Stomach (tissue), 9 donors: ENCODE results near the gene COG5. TPM values are rescaled to one million over a fixed set of nuclear protein-coding genes. Genes with fewer than 3 reads are reported as not detected.
A peak's percentile ranks its signal among the peaks of the same experiment; 100 is the strongest.

Source experiments
- DNase-seq, 2 donors: peaks; one replicate each; pipeline versions ENCODE4 v3.0.0 to v3.0.0-alpha.2; 2013 to 2019
- H3K27ac ChIP-seq, 5 donors: fragments of 200-600 bp in 4 of 5; sonication (generic) in 4 of 5; one replicate each; pipeline ENCODE4 v1.5.1; 2013 to 2019; ENCODE audit warnings: mild to moderate bottlenecking in 1 of 5, moderate library complexity in 1 of 5
- H3K27me3 ChIP-seq, 3 donors: fragments of 200-600 bp; sonication (generic); one replicate each; pipeline ENCODE4 v1.5.1; 2017 to 2019; ENCODE audit warnings: mixed run types in 1 of 3
- H3K36me3 ChIP-seq, 4 donors: fragments of 200-600 bp; sonication (generic); 1 replicate in 3 of 4; 2 replicates in 1 of 4; pipeline ENCODE4 v1.5.1; 2016 to 2019
- H3K4me1 ChIP-seq, 4 donors: fragments of 200-600 bp; sonication (generic); one replicate each; pipeline ENCODE4 v1.5.1; 2016 to 2019
- H3K4me3 ChIP-seq, 4 donors: fragments of 200-600 bp; sonication (generic) in 3 of 4; one replicate each; pipeline ENCODE4 v1.5.1; 2016 to 2019; ENCODE audit warnings: mild to moderate bottlenecking in 1 of 4
- H3K9me3 ChIP-seq, 4 donors: fragments of 200-600 bp; sonication (generic); one replicate each; pipeline ENCODE4 v1.5.1; 2016 to 2019
- EP300 ChIP-seq: sonication (generic); formaldehyde crosslinking; IDR thresholded peaks from one replicate; pipeline ENCODE4 v1.6.1; 2017; ENCODE audit warnings: antibody characterized with exemption
- POLR2A ChIP-seq, 4 donors: fragments of 450-650 bp; IDR thresholded peaks; one replicate each; pipeline ENCODE4 v1.6.1; 2016; ENCODE audit warnings: antibody characterized with exemption in 4 of 4, control low read depth in 2 of 4, mild to moderate bottlenecking in 1 of 4, moderate library complexity in 1 of 4
- POLR2AphosphoS5 ChIP-seq, 3 donors: sonication (generic); formaldehyde crosslinking; IDR thresholded peaks; one replicate each; pipeline ENCODE4 v1.6.1; 2016; ENCODE audit warnings: antibody characterized with exemption in 3 of 3
- WGBS, 5 donors: extraction: QIAGEN DNeasy Blood & Tissue Kit in 3 of 5; methylation state at CpG; one replicate each; pipeline versions ENCODE4 v1.1.5 to v1.1.7; 2013 to 2018; 5-methylcytosine and 5-hydroxymethylcytosine counted together
- intact Hi-C: fragments of 100-400 bp; cut with DNase I; formaldehyde crosslinking; loops from one replicate; pipeline ENCODE4 v1.15.1; 2023; ENCODE audit warnings: low total_unique reads
- polyA plus RNA-seq, 3 donors: library from polyadenylated mRNA; stranded (reverse); fragments of 200-250 nt; gene quantifications; one replicate each; pipeline ENCODE4 v1.2.3, GENCODE V29; 2013
- total RNA-seq, 5 donors: library from RNA; depleted of rRNA; stranded (reverse); fragments of >200 nt; gene quantifications; one replicate each; pipeline versions ENCODE4 v1.1.0 to v1.2.3, GENCODE V29; 2014 to 2016
- TF ChIP-seq, protein P1 (sequence below), 7 experiments: fragments of 450-650 bp in 4 of 7; fragments of 200-600 bp in 3 of 7; sonication (generic) in 3 of 7; IDR thresholded peaks; one replicate each; pipeline ENCODE4 v1.5.1; 2016 to 2019; ENCODE audit warnings: antibody characterized with exemption in 7 of 7, control low read depth in 2 of 7, mild to moderate bottlenecking in 1 of 7
- donor health status: healthy with polysubstance abuse.
- donor health status: Bipolar disorder and iron deficiency.
- donor health status: healthy.

COG5 gene
- total and polyA plus RNA-seq, 8 donors = 5.2 to 285 (median 17.1) TPM

DNA sequence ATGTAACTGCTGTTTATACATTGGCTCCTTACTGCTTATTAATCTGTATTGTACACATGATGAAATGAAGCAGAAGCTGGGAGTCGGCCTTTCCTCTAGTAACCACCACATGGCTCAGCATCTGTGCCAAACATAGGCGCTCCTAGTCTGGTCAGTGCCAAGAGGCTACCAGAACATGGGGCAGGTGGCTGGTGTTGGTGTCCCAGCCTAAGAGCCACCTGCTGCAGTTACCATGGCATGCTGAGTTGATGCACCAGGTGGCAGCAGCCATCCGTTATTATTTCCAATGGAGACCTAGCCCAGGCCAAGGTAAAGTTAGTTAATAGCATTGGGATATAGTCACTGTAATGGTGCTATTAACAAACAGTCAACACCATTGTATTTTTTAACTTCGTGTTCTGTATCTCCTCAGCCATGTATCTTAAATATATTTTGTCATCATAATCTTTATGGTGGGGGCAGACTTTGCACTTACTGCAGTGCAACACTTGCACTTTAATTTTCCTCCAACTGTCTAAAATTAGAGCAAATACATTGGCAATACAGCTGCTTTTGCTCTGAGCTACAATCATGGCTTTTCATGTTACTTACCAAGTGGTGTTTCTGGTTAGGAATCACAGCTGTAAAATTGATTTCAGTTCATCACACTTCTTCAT, 361.8 kb downstream of the COG5 start:
- Histone ChIP-seq H3K27me3 (no peaks in the 10 kb centered on the region), H3K9me3 (no peaks in the 10 kb centered on the region), H3K36me3 (peaks cover 38 to 100% (median 99%) of the 10 kb centered on the region in 4 donors), H3K27ac (no peak overlapping the region), H3K4me3 (no peak overlapping the region), H3K4me1 (peaks cover 8 to 36% (median 17%) of the 10 kb centered on the region in 4 donors)
- TF ChIP-seq EP300 = no peak
- TF ChIP-seq, protein P1, sequence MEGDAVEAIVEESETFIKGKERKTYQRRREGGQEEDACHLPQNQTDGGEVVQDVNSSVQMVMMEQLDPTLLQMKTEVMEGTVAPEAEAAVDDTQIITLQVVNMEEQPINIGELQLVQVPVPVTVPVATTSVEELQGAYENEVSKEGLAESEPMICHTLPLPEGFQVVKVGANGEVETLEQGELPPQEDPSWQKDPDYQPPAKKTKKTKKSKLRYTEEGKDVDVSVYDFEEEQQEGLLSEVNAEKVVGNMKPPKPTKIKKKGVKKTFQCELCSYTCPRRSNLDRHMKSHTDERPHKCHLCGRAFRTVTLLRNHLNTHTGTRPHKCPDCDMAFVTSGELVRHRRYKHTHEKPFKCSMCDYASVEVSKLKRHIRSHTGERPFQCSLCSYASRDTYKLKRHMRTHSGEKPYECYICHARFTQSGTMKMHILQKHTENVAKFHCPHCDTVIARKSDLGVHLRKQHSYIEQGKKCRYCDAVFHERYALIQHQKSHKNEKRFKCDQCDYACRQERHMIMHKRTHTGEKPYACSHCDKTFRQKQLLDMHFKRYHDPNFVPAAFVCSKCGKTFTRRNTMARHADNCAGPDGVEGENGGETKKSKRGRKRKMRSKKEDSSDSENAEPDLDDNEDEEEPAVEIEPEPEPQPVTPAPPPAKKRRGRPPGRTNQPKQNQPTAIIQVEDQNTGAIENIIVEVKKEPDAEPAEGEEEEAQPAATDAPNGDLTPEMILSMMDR (IDR thresholded peaks at IDR 0.05) = peak in 3 of 7 experiments; percentile 20 to 48 (median 31)
- WGBS, 5 donors = 36 to 62% (median 50%) methylated on average over 4 of the region's 4 CpGs
- DNase-seq = peak; percentile 58 to 72
- intact Hi-C loops = no loop called here

DNA sequence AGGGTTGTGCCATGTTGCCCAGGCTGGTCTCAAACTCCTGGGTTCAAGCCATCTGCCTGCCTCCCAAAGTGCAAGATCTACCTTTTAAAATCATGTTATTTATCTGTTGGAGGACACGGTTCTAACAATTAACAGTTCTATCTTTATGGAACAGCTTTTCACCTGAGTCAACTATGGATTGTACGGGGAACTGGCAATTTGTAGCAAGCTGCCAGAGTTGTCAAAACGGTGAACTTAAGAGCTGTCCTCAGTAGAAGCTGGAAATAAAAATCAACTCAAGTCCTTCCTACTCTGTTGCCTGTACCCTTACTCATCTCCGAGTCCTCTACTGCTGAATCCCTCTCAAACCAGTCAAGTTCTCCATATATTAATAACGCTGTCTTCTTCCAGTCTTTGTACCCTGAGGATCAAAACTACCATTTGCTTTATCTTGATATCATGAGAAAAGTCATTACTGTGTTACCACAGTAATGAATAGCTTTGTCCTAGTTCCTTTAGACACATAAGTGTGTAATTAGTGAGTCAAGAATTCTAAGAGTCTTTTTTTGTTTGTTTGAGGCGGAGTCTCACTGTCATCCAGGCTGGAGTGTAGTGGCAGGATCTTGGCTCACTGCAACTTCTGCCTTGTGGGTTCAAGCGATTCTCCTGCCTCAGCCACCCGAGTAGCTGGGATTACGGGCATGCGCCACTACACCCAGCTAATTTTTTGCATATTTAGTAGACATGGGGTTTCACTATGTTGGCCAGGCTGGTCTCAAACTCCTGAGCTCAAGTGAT, 366.7 kb downstream of the COG5 start:
- TF ChIP-seq EP300 (no peak), POLR2A (IDR thresholded peaks at IDR 0.05) (no peak), POLR2AphosphoS5 (IDR thresholded peaks at IDR 0.05) (no peak)
- TF ChIP-seq, protein P1 (IDR thresholded peaks at IDR 0.05) = no peak
- H3K4me1 ChIP-seq = peaks cover 8 to 60% (median 34%) of the 10 kb centered on the region in 4 donors
- DNase-seq = no peak
- no peak overlapping the region for H3K27ac ChIP-seq
- no peaks in the 10 kb centered on the region for H3K27me3 ChIP-seq
- H3K4me3 ChIP-seq = no peak overlapping the region
- WGBS, 5 donors = 85 to 93% (median 90%) methylated on average over 10 of the region's 10 CpGs
- H3K36me3 ChIP-seq = peaks cover 41 to 98% (median 93%) of the 10 kb centered on the region in 4 donors
- intact Hi-C loops = no loop called here
- H3K9me3 ChIP-seq = no peaks in the 10 kb centered on the region

DNA sequence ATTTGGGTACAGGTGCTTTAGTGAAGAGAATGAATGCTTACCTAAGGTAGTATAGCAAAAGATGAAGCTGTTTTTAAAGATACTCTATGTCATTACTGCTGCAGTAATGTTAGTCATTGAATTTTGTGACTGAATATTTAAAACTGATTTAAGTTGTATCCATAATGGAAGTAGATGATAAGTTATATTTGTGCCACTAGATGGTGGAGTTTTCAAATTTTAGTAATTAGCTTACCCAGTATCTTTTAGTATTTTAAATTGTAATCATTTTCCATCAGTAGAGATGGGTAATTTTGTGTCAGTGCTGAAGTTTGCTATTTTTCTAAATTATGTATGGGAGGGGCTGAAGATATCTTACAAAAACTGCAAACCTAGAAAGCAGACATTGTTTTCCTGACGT, 369.7 kb downstream of the COG5 start:
- no peaks in the 10 kb centered on the region for H3K9me3 ChIP-seq
- H3K36me3 ChIP-seq = peaks cover 41 to 98% (median 93%) of the 10 kb centered on the region in 4 donors
- 39 to 83% (median 65%) methylated on average over 1 of the region's 1 CpG for WGBS, 5 donors
- no peak for DNase-seq
- peaks cover 0 to 42% (median 18%) of the 10 kb centered on the region in 4 donors for H3K4me1 ChIP-seq
- peak overlapping the region in 2 of 5 donors; percentile 0 to 34 for H3K27ac ChIP-seq
- H3K27me3 ChIP-seq = no peaks in the 10 kb centered on the region
- H3K4me3 ChIP-seq = no peak overlapping the region
- TF ChIP-seq POLR2AphosphoS5 (IDR thresholded peaks at IDR 0.05) (no peak), POLR2A (IDR thresholded peaks at IDR 0.05) (no peak)
- intact Hi-C loops = no loop called here

DNA sequence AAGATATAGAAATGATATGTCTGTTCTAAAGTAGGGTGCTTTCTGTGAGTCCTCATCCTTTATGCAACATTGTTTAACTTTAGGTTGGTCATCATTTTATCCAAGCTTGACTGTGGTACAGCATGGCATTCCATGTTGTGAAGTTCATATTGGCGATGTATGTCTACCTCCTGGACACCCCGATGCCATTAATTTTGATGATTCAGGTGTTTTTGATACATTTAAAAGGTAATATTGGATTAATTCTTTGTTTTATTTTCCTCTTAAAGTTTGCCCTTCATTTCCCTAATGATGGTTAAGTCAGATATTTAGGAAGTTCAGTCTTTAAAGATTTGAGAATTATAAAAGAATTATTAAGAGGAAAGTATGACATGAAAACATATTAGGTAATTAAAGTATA, 373.6 kb downstream of the COG5 start:
- Histone ChIP-seq H3K9me3 (no peaks in the 10 kb centered on the region), H3K27ac (no peak overlapping the region), H3K27me3 (no peaks in the 10 kb centered on the region), H3K36me3 (peaks cover 39 to 98% (median 92%) of the 10 kb centered on the region in 4 donors), H3K4me1 (peaks cover 0 to 33% (median 10%) of the 10 kb centered on the region in 4 donors), H3K4me3 (no peak overlapping the region)
- 91 to 100% (median 96%) methylated on average over 2 of the region's 2 CpGs for WGBS, 5 donors
- intact Hi-C loops = no loop called here
- TF ChIP-seq, protein P1 (IDR thresholded peaks at IDR 0.05) = no peak
- TF ChIP-seq EP300 (no peak), POLR2A (IDR thresholded peaks at IDR 0.05) (no peak), POLR2AphosphoS5 (IDR thresholded peaks at IDR 0.05) (no peak)
- no peak for DNase-seq
